GM19043 (cell line): ENCODE data around the gene CELSR3.
A peak's percentile ranks its signal among the peaks of the same experiment; 100 is the strongest.

Experiments used
- ATAC-seq: cut with Tn5 transposase; IDR thresholded peaks from one replicate; pipeline ENCODE4 v1.9.1; 2021; ENCODE audit warnings: low read depth; ENCODE audit not compliant: unreplicated experiment

The CELSR3 gene

GRCh38 chr3:48661501-48662144 lies 1.1 kb downstream of the CELSR3 start:
- no peak for ATAC-seq

GRCh38 chr3:48660800-48661400 lies 1.8 kb downstream of the CELSR3 start:
- no peak for ATAC-seq

- ATAC-seq = no peak
These were observed 5.8 kb downstream of the CELSR3 start for GRCh38 chr3:48656841-48657281.

- ATAC-seq = peak; percentile 48
These were observed 6.4 kb downstream of the CELSR3 start for GRCh38 chr3:48656061-48656840.

- no peak for ATAC-seq
These were observed 7.1 kb downstream of the CELSR3 start for GRCh38 chr3:48655606-48656005.

GRCh38 chr3:48655063-48655462 lies 7.6 kb downstream of the CELSR3 start:
- no peak for ATAC-seq

GRCh38 chr3:48652923-48653715 lies 9.6 kb downstream of the CELSR3 start:
- ATAC-seq = no peak

GRCh38 chr3:48651771-48652170 lies 10.9 kb downstream of the CELSR3 start:
- ATAC-seq = no peak

GRCh38 chr3:48650723-48651122 lies 12.0 kb downstream of the CELSR3 start:
- no peak for ATAC-seq

GRCh38 chr3:48648188-48648850 lies 14.4 kb downstream of the CELSR3 start:
- no peak for ATAC-seq

- ATAC-seq = no peak
These were observed 15.0 kb downstream of the CELSR3 start for GRCh38 chr3:48647714-48648113.

GRCh38 chr3:48644898-48645760 lies 17.6 kb downstream of the CELSR3 start:
- ATAC-seq = no peak

GRCh38 chr3:48642605-48643004 lies 20.1 kb downstream of the CELSR3 start:
- ATAC-seq = no peak

- no peak for ATAC-seq
These were observed 21.3 kb downstream of the CELSR3 start for GRCh38 chr3:48641396-48641795.

- ATAC-seq = no peak
These were observed 22.6 kb downstream of the CELSR3 start for GRCh38 chr3:48639944-48640606.

GRCh38 chr3:48637305-48637704 lies 25.4 kb downstream of the CELSR3 start:
- ATAC-seq = no peak

- ATAC-seq = no peak
These were observed 26.5 kb downstream of the CELSR3 start for GRCh38 chr3:48636149-48636655.

GRCh38 chr3:48635222-48636021 lies 27.3 kb downstream of the CELSR3 start, which contains the start of gene SLC26A6:
Gene SLC26A6 (minus strand): TSS chr3:48635461. CDS start chr3:48635393, 68 bp downstream.
- peak; percentile 92 for ATAC-seq
